Prostate gland (tissue), 2 donors: ENCODE measurements around the gene ATP5MC2. TPM values are rescaled to one million over a fixed set of nuclear protein-coding genes. Genes with fewer than 3 reads are reported as not detected.
"Not testable (repeated sequence)": the region's sequence is repeated elsewhere in the genome, so short reads cannot be mapped to it uniquely, and the experiment has no call there.

Experiments used
- DNase-seq: peaks from one replicate; pipeline ENCODE4 v3.0.0-alpha.2; 2019; ENCODE audit warnings: low spot score
- H3K27ac ChIP-seq, 2 donors: fragments of 200-600 bp; sonication (generic); 2 replicates each; pipeline ENCODE4 v1.5.1; 2017 to 2019
- H3K27me3 ChIP-seq: fragments of 200-600 bp; sonication (generic); replicated peaks from 2 replicates; pipeline ENCODE4 v1.5.1; 2019; ENCODE audit not compliant: insufficient read depth
- H3K36me3 ChIP-seq, 2 donors: fragments of 200-600 bp; sonication (generic); 1 replicate in 1 of 2; 2 replicates in 1 of 2; pipeline versions ENCODE4 v1.5.1 to v1.8.1; 2017 to 2019
- H3K4me1 ChIP-seq: fragments of 200-600 bp; sonication (generic); replicated peaks from 2 replicates; pipeline ENCODE4 v1.5.1; 2019
- H3K4me3 ChIP-seq, 2 donors: fragments of 200-600 bp; sonication (generic); 2 replicates each; pipeline ENCODE4 v1.5.1; 2017 to 2019
- H3K9me3 ChIP-seq: fragments of 200-600 bp; sonication (generic); 2 replicates; pipeline ENCODE4 v1.5.1; 2017
- POLR2A ChIP-seq: fragments of 450-650 bp; IDR thresholded peaks from one replicate; pipeline ENCODE4 v1.6.1; 2016; ENCODE audit warnings: antibody characterized with exemption, mild to moderate bottlenecking
- POLR2AphosphoS5 ChIP-seq: sonication (generic); formaldehyde crosslinking; IDR thresholded peaks from one replicate; pipeline ENCODE4 v1.6.1; 2017; ENCODE audit warnings: antibody characterized with exemption
- WGBS: methylation state at CpG from one replicate; pipeline ENCODE4 v1.1.5; 2018; 5-methylcytosine and 5-hydroxymethylcytosine counted together
- intact Hi-C: fragments of 100-400 bp; cut with DNase I; formaldehyde crosslinking; loops from one replicate; pipeline ENCODE4 v1.14.2; 2022
- total RNA-seq, 2 donors: library from RNA; depleted of rRNA; stranded (reverse); fragments of >200 nt; gene quantifications; one replicate each; pipeline ENCODE4 v1.1.0, GENCODE V29; 2016
- TF ChIP-seq, protein P1 (sequence below), 4 experiments: fragments of 200-600 bp in 2 of 4; fragments of 450-650 bp in 2 of 4; sonication (generic) in 2 of 4; IDR thresholded peaks; 1 replicate in 3 of 4; 2 replicates in 1 of 4; pipeline ENCODE4 v1.5.1; 2016 to 2019; ENCODE audit warnings: antibody characterized with exemption in 4 of 4, mild to moderate bottlenecking in 2 of 4, moderate library complexity in 2 of 4

The ATP5MC2 gene
- total RNA-seq, 2 donors from 2014 or later = 419 to 728 TPM

DNA sequence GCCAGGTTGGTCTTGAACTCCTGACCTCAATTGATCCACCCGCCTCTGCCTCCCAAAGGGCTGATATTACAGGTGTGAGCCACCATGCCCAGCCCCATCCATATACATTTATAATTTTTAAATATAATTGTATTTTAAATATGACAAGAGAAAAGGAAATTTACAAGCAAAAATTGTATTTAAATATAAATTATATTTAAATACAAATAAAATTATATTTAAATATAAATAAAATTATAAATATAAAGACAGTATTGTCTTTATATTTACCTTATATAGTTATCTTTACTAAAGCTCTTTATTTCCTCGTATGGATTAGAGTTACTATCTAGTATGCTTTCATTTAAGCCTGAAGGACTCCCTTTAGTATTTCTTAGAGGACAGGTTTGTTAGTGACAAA, 37.8 kb downstream of the ATP5MC2 start:
- Histone ChIP-seq H3K4me1 (no peaks in the 10 kb centered on the region), H3K4me3 (no peak overlapping the region), H3K27me3 (no peaks in the 10 kb centered on the region), H3K36me3 (no peaks in the 10 kb centered on the region), H3K9me3 (no peaks in the 10 kb centered on the region), H3K27ac (no peak overlapping the region)
- TF ChIP-seq POLR2AphosphoS5 (no peak), POLR2A (no peak)
- TF ChIP-seq, protein P1, sequence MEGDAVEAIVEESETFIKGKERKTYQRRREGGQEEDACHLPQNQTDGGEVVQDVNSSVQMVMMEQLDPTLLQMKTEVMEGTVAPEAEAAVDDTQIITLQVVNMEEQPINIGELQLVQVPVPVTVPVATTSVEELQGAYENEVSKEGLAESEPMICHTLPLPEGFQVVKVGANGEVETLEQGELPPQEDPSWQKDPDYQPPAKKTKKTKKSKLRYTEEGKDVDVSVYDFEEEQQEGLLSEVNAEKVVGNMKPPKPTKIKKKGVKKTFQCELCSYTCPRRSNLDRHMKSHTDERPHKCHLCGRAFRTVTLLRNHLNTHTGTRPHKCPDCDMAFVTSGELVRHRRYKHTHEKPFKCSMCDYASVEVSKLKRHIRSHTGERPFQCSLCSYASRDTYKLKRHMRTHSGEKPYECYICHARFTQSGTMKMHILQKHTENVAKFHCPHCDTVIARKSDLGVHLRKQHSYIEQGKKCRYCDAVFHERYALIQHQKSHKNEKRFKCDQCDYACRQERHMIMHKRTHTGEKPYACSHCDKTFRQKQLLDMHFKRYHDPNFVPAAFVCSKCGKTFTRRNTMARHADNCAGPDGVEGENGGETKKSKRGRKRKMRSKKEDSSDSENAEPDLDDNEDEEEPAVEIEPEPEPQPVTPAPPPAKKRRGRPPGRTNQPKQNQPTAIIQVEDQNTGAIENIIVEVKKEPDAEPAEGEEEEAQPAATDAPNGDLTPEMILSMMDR (IDR thresholded peaks at IDR 0.05) = no peak
- intact Hi-C loops = no loop called here
- WGBS = 89% methylated on average over 2 of the region's 2 CpGs
- DNase-seq = no peak

DNA sequence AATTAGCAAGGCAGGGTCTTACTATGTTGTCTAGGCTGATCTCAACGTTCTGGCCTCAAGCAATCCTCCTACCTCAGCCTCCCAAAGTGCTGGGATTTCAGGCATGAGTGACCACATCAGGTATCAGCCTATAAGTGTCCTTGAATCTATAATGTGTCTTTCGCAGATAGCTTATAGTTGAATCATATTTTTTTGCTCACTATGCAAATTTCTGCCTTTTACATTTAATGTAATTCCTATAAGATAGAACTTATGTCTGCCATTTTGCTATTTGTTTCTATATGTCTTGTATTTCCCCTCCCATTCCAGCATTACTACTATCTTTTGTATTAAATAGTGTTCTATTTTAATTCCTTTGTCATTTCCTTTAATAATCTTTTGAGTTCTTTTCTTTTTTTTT, 39.2 kb downstream of the ATP5MC2 start:
- DNase-seq = no peak
- H3K4me3 ChIP-seq = no peak overlapping the region
- no peaks in the 10 kb centered on the region for H3K4me1 ChIP-seq
- H3K27ac ChIP-seq = no peak overlapping the region
- H3K9me3 ChIP-seq = no peaks in the 10 kb centered on the region
- 49% methylated on average over 2 of the region's 2 CpGs for WGBS
- H3K36me3 ChIP-seq = no peaks in the 10 kb centered on the region
- intact Hi-C loops = no loop called here
- H3K27me3 ChIP-seq = no peaks in the 10 kb centered on the region
- no peak for TF ChIP-seq POLR2A
- no peak for TF ChIP-seq POLR2AphosphoS5
- TF ChIP-seq, protein P1 (IDR thresholded peaks at IDR 0.05) = no peak

DNA sequence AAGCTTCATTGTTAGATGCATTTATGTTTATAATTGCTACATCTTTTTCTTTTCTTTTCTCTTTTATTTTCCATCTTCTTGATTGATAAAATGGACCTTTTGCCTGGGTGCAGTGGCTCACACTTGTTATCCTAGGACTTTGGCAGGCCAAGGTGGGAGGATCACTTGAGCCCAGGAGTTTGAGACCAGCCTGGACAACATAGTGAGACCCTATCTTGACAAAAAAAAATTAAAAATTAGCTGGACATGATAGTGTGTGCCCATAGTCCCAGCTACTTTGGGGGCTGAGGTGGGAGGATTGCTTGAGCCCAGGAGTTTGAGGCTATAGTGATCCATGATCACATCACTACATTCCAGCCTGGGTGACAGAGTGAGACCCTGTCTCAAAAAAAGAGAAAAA, 40.2 kb downstream of the ATP5MC2 start:
- H3K36me3 ChIP-seq, H3K4me3 ChIP-seq, H3K27me3 ChIP-seq, H3K27ac ChIP-seq, intact Hi-C loops, DNase-seq, H3K9me3 ChIP-seq, H3K4me1 ChIP-seq: not testable (repeated sequence)

GRCh38 chr12:53631721-53632120, 44.2 kb downstream of the ATP5MC2 start:
- no peaks in the 10 kb centered on the region for H3K27me3 ChIP-seq
- no peaks in the 10 kb centered on the region for H3K4me1 ChIP-seq
- no peaks in the 10 kb centered on the region for H3K36me3 ChIP-seq
- TF ChIP-seq, protein P1 (IDR thresholded peaks at IDR 0.05) = no peak
- no peak for TF ChIP-seq POLR2AphosphoS5
- TF ChIP-seq POLR2A = no peak
- H3K4me3 ChIP-seq = no peak overlapping the region
- WGBS = 88% methylated on average over 1 of the region's 1 CpG
- intact Hi-C loops = no loop called here
- H3K27ac ChIP-seq = no peak overlapping the region
- H3K9me3 ChIP-seq = no peaks in the 10 kb centered on the region
- DNase-seq = no peak

DNA sequence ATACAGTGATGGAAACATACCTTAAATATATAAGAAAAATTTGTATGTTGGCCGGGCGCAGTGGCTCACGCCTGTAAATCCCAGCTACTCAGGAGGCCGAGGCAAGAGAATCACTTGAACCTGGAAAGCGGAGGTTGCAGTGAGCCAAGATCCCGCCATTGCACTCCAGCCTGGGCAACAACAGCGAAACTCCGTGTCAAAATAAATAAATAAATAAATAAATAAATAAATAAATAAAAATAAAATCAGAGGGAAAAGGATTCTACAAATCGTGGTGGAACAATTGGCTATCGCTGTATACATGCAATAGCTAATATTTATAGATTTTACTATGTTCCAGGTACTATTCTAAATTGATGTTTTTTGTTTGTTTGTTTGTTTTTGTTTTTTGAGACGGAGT, 48.0 kb downstream of the ATP5MC2 start:
- Histone ChIP-seq H3K9me3 (no peaks in the 10 kb centered on the region), H3K4me1 (peaks cover 4% of the 10 kb centered on the region), H3K27me3 (no peaks in the 10 kb centered on the region), H3K27ac (no peak overlapping the region), H3K4me3 (no peak overlapping the region), H3K36me3 (no peaks in the 10 kb centered on the region)
- WGBS = 92% methylated on average over 11 of the region's 11 CpGs
- intact Hi-C loops = loop anchor here (2.0 to 10.0 kb wide), 2 partner anchors 49 to 83 kb away; partner anchors contain the start of gene ATP5MC2
- TF ChIP-seq POLR2AphosphoS5 = no peak
- TF ChIP-seq, protein P1 (IDR thresholded peaks at IDR 0.05) = no peak
- no peak for TF ChIP-seq POLR2A
- no peak for DNase-seq
